ENCODE data around the gene CLMN. TPM values are rescaled to one million over a fixed set of nuclear protein-coding genes. Genes with fewer than 3 reads are reported as not detected.

The CLMN gene
- total RNA-seq, 4 donors from 2014 or later, result 3.8 to 10.0 (median 5.3) TPM

GRCh38 chr14:95341564-95341963 lies 21.9 kb upstream of the CLMN start:
- Histone ChIP-seq H3K36me3 (no peaks in the 10 kb centered on the region), H3K9me3 (no peaks in the 10 kb centered on the region), H3K27ac (no peak overlapping the region), H3K27me3 (peaks cover 7% of the 10 kb centered on the region), H3K4me1 (peaks cover 0 to 17% (median 0%) of the 10 kb centered on the region in 3 donors), H3K4me3 (no peak overlapping the region)
- WGBS, 2 donors (ENCODE audit: low coverage in 1 of 2), result 63 to 85% methylated on average over 3 to 4 of the region's 4 CpGs
- TF ChIP-seq POLR2A (IDR thresholded peaks at IDR 0.05) (no peak), POLR2AphosphoS5 (IDR thresholded peaks at IDR 0.05) (no peak), CTCF (IDR thresholded peaks at IDR 0.05) (no peak), EP300 (IDR thresholded peaks at IDR 0.05) (no peak)
- ATAC-seq, result no peak

- Histone ChIP-seq H3K36me3 (no peaks in the 10 kb centered on the region), H3K27me3 (peaks cover 9% of the 10 kb centered on the region), H3K4me1 (peaks cover 0 to 17% (median 0%) of the 10 kb centered on the region in 3 donors), H3K27ac (no peak overlapping the region), H3K4me3 (no peak overlapping the region), H3K9me3 (no peaks in the 10 kb centered on the region)
- no peak for ATAC-seq
- TF ChIP-seq POLR2A (IDR thresholded peaks at IDR 0.05), result no peak
- TF ChIP-seq CTCF (IDR thresholded peaks at IDR 0.05), result no peak
- TF ChIP-seq POLR2AphosphoS5 (IDR thresholded peaks at IDR 0.05), result no peak
- TF ChIP-seq EP300 (IDR thresholded peaks at IDR 0.05), result no peak
- WGBS, 2 donors (ENCODE audit: low coverage in 1 of 2), result 100% methylated on average over 1 of the region's 1 CpG; no CpG with 5 or more reads in 1 of the 2 donors
These were observed 21.4 kb upstream of the CLMN start for GRCh38 chr14:95341115-95341514.

GRCh38 chr14:95340201-95340697 lies 20.5 kb upstream of the CLMN start:
- 40 to 71% methylated on average over 2 to 3 of the region's 8 CpGs for WGBS, 2 donors (ENCODE audit: low coverage in 1 of 2)

GRCh38 chr14:95339301-95339865 lies 19.7 kb upstream of the CLMN start:
- peaks cover 0 to 17% (median 0%) of the 10 kb centered on the region in 3 donors for H3K4me1 ChIP-seq
- H3K27ac ChIP-seq, result no peak overlapping the region
- H3K9me3 ChIP-seq, result peaks cover 0 to 6% (median 0%) of the 10 kb centered on the region in 3 donors
- no peak overlapping the region for H3K4me3 ChIP-seq
- ATAC-seq, result no peak
- TF ChIP-seq POLR2A (IDR thresholded peaks at IDR 0.05) (no peak), CTCF (IDR thresholded peaks at IDR 0.05) (no peak), EP300 (IDR thresholded peaks at IDR 0.05) (no peak), POLR2AphosphoS5 (IDR thresholded peaks at IDR 0.05) (no peak)
- WGBS, 2 donors (ENCODE audit: low coverage in 1 of 2), result 54 to 86% methylated on average over 1 to 8 of the region's 10 CpGs
- H3K36me3 ChIP-seq, result no peaks in the 10 kb centered on the region
- H3K27me3 ChIP-seq, result peaks cover 16% of the 10 kb centered on the region

More at GRCh38 chr14:95340201-95340697, 20.5 kb upstream of the CLMN start:
- H3K27me3 ChIP-seq, result peaks cover 12% of the 10 kb centered on the region
- H3K9me3 ChIP-seq, result no peaks in the 10 kb centered on the region
- ATAC-seq, result no peak
- TF ChIP-seq EP300 (IDR thresholded peaks at IDR 0.05), result no peak
- no peak for TF ChIP-seq POLR2A (IDR thresholded peaks at IDR 0.05)
- no peak for TF ChIP-seq POLR2AphosphoS5 (IDR thresholded peaks at IDR 0.05)
- TF ChIP-seq CTCF (IDR thresholded peaks at IDR 0.05), result no peak
- peaks cover 0 to 17% (median 0%) of the 10 kb centered on the region in 3 donors for H3K4me1 ChIP-seq
- H3K4me3 ChIP-seq, result no peak overlapping the region
- no peak overlapping the region for H3K27ac ChIP-seq
- H3K36me3 ChIP-seq, result no peaks in the 10 kb centered on the region

GRCh38 chr14:95338436-95338835 lies 18.7 kb upstream of the CLMN start:
- no peaks in the 10 kb centered on the region for H3K36me3 ChIP-seq
- TF ChIP-seq POLR2AphosphoS5 (IDR thresholded peaks at IDR 0.05) (no peak), POLR2A (IDR thresholded peaks at IDR 0.05) (no peak), CTCF (IDR thresholded peaks at IDR 0.05) (no peak)
- peaks cover 0 to 17% (median 0%) of the 10 kb centered on the region in 3 donors for H3K4me1 ChIP-seq
- no peak overlapping the region for H3K27ac ChIP-seq
- peaks cover 0 to 6% (median 0%) of the 10 kb centered on the region in 3 donors for H3K9me3 ChIP-seq
- no peak overlapping the region for H3K4me3 ChIP-seq
- H3K27me3 ChIP-seq, result peaks cover 16% of the 10 kb centered on the region
- WGBS, 2 donors (ENCODE audit: low coverage in 1 of 2), result 67 to 76% methylated on average over 2 to 4 of the region's 5 CpGs
- ATAC-seq, result no peak

Data from gastroesophageal sphincter (tissue), 4 donors.